Measurements from ENCODE around the gene HOMER3.
"Not testable (repeated sequence)": the region's sequence is repeated elsewhere in the genome, so short reads cannot be mapped to it uniquely, and the experiment has no call there.

HOMER3 gene

DNA sequence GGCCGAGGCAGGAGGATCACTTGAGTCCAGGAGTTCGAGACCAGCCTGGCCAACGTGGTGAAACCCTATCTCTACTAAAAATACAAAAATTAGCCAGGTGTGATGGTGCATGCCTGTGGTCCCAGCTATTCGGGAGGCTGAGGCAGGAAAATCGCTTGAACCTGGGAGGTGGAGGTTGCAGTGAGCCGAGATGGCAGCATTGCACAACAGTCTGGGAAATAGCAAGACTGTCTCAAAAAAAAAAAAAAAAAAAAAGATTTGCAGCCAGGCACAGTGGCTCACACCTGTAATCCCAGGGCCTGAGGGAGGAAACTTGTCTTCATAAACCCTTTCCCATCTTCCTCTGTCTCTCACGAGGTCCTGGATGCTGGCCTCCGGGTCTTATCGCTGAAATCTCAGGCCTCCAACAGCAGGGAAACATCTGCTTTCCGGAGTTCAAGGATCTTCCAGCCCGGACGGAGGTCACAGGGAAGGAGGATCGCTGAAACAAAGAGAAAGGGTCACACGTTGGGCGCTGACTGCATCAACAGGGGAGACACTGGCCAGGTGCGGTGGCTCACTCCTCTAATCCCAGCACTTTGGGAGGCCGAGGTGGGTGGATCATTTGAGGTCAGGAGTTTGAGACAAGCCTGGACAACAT, 11.5 kb upstream of the HOMER3 start:
- DNase-seq (ENCODE audit: low spot score), result not testable (repeated sequence)

DNA sequence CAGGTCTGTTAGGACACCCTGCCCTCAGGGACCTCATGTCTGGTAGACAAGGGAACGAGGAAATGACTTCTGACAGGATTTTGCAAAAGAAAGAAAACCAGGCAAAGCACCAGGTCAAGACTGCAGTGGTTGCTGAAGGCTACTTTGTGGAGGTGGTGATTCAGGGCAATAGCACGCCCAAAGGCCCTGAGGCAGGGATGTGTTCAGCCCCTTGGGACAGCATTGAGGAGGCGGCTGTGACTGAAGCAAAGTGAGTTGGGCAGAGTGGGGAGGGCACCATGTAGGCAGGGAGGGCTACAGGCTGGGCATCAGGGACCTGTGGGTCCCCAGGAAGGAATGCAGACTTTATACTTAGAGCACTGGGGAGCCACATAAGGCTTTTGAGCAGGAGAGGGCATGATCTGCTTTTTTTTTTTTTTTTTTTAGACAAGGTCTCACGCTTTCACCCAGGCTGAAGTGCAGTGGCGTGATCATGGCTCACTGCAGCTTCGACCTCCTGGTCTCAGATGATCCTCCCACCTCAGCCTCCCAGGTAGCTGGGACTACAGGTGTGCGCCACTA, 10.8 kb upstream of the HOMER3 start:
- DNase-seq (ENCODE audit: low spot score), result no peak

DNA sequence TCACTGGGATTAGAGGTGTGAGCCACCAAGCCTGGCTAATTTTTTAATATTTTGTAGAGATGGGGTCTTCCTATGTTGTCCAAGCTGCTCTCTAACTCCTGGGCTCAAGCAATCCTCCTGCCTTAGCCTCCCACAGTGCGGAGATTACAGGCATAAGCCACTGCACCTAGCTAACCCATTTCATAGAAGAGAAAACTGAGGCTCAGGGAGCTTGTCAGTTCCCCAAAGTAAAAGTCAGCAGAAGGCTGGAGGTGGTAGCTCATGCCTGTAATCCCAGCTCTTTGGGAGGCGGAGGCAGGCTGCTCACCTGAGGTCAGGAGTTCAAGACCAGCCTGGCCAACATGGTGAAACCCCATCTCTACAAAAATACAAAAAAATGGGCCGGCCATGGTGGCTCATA, 8.8 kb upstream of the HOMER3 start:
- no peak for DNase-seq (ENCODE audit: low spot score)

DNA sequence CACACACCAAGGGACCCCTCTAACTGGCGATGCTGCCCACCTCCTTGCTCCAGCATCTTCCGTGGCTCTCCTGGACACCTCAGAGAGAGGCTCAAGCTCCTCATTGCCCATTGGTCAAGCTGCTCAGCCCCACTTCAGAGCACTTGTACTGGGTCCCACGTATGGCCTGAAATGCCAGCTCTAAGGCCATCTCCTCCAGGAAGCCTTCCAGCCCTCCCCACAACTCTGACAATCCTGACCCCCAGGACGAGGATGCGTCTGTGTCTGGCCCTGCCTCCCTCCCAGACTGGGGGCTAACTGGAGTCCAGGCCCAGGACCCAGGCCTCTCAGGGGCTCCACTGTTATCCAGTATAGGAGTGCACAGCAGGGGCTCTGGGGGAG, 7.9 kb upstream of the HOMER3 start:
- DNase-seq (ENCODE audit: low spot score), result no peak

DNA sequence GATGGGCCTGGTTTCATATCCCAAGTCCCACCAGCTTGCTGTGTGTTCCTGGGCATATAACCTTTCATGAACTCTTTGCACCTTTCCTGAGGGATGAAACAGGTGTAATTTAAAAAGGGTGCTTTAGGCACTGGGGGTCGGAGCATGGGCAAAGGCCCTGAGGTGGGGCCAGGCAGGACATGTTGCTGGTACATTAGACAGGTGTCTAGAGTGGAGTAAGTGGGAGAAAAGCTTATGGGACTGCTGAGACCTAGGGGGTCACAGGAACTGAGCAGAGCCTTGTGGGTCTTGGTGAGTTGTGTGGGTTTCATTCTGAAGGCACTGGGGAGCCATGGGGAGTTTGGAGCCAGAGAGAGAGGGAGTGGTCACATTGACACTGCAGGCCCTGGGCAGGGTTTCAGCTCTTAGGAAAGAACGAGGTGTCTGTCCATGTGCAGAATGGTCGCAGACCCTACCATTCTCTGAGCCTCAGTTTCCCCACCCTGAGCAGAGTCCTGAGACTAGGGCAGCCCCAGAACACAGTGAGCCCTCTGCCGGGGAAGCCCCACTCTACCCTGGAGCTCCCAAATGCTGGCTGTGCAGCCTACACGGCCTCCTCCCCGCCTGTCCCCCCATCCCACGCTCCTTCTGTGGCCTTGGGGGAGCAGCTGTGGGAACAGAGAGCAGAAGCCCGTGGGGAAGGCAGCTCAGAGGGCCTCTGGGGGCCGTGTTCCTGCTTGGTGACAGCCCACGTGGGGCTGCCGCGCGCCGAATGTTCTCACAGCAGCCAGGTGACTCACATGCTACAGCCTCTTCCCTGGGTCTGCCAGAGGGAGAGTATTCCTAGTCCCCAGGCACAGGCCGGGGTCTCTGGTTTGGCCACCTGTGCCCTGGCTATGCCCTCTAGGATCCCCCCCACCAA, 7.3 kb upstream of the HOMER3 start:
- DNase-seq (ENCODE audit: low spot score), result no peak

DNA sequence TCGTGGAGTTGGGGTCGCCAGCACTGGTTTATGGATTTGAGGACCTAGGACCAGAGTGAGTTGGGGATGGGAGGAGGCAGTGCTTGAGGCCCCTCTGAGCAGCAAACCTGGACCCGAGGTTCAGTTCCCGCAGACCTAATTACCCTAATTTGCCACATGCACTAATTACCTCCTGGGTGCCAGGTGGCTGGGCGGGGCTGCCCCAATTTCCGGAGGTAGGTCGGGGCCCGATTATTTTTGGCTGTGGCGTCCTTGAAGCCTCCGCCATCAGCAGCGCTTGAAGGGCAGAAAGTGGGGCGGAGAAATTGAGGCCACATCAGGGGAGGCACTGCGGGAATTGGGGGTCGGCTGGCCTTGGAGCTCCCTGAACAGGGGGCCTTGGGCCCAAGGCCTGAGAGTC, 5.9 kb upstream of the HOMER3 start:
- no peak for DNase-seq (ENCODE audit: low spot score)

- no peak for DNase-seq (ENCODE audit: low spot score)
These were observed 5.3 kb upstream of the HOMER3 start for GRCh38 chr19:18946335-18946734.

DNA sequence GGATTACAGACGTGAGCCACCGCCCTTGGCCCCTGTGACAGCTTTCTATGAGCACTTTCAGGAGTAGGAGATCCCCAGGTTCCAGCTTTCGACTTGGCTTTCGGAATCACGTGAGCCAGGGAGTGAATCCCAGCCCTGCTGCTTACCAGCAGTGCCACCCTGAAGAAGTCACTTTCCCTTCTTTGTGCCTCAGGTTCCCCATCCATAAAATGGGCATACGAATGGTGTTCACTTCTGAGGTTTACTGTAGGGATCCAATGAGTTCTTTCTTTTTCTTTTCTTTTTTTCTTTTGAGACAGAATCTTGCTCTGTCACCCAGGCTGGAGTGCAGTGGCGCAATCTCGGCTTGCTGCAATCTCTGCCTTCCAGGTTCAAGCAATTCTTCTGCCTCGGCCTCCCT, 4.3 kb upstream of the HOMER3 start:
- DNase-seq (ENCODE audit: low spot score), result no peak

DNA sequence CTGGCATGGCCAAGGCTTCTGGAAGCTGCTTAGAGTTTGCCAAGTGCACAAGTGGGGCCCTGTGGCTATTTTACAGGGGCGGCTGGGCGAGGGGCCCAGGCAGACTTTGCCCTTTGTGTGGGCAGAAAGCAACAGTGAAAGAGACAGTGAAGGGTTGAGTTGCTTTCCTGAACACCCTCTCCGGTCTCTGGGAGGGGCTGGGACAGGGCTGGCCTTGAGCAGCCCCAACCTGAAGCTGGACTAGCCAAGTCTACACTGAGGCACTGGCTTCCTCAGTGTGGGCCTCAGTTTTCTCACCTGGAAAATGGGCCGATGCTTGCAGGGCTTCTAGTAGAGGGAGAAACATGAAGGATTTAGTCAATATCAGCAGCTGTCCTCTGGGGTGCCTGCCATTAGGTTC, 2.4 kb upstream of the HOMER3 start:
- DNase-seq (ENCODE audit: low spot score), result no peak

- no peak for DNase-seq (ENCODE audit: low spot score)
These were observed 1.7 kb upstream of the HOMER3 start for GRCh38 chr19:18942692-18943091.

- no peak for DNase-seq (ENCODE audit: low spot score)
These were observed 774 bp upstream of the HOMER3 start for GRCh38 chr19:18941628-18942354.

DNA sequence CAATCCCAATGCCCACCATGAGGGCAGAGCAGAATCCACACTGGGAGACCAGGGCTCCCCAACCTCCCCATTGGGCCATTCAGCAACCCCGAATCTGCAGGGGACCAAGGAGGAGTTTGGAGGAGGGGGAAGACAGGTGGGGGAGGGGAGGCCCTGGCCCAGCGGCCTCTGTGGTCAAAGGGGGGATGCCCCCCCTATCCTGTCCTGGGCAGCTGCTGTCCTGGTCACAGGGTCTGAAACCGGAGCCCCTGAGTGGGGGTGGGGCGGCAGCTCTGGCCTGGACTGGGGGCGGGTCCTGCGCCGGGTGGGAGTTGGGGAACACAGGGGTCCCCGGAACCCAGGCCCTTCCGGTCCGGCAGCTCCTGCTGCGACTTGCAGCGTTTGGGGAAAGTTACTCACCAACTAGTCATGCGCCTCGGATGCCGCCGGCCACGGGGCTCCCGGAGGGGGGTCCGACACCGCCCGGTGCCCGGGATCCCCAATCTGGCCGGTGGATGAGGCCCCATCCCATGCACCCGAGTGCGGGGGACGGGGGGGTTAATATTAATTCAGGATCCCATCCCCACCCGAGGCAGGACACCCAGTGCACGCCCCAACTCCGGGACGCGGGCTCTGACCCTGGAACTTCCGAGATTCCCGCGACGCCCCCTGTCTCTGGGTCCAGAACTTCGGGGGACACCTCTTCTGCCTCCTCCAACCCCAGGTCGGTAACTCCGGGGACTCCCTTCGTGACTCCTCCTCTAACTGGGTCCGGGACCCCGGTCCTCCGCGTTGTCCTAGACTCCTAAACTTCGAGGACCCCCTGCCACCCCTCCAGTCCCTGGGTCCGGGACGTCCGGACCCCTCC, 872 bp downstream of the HOMER3 start:
- DNase-seq (ENCODE audit: low spot score), result no peak

DNA sequence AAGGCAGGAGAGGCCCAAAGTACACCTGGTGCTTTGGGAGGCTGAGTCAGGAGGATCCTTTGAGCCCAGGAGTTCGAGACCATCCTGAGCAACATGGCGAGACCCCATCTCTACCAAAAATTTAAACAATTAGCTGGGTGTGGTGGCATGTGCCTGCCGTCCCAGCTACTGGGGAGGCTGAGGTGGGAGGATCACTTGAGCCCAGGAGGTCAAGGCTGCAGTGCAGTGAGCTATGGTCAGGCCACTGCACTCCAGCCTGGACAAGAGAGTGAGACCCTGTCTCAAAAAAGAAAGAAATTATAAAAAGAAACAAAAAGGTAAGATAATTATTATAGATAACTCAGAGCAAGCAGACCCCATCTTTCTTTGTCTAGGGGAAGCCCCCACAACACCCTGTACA, 1.9 kb downstream of the HOMER3 start:
- no peak for DNase-seq (ENCODE audit: low spot score)

DNA sequence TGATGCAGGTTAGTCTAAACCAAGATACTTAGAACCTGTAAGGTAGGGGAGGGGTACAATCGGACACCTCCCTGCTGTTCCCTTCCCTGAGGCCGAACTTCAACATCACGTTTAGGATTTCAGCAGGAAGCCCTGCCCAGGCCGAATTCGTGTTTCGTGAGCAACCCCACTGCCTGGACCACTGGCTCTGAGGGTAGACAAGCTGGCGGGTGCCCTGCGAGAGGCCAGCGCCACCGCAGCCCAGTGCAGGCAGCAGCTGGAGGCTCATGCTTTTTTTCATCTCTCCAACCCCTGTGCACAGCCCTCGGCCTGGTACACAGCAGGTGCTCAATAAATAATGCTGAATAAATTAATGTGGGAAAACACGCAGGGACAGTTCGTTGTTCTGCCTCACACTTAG, 7.7 kb downstream of the HOMER3 start:
- DNase-seq (ENCODE audit: low spot score), result no peak

- DNase-seq (ENCODE audit: low spot score), result no peak
These were observed 8.7 kb downstream of the HOMER3 start for GRCh38 chr19:18932216-18932841.

GRCh38 chr19:18931316-18932162, 9.5 kb downstream of the HOMER3 start:
- no peak for DNase-seq (ENCODE audit: low spot score)

- DNase-seq (ENCODE audit: low spot score), result no peak
These were observed 11.7 kb downstream of the HOMER3 start for GRCh38 chr19:18929311-18929710.

DNA sequence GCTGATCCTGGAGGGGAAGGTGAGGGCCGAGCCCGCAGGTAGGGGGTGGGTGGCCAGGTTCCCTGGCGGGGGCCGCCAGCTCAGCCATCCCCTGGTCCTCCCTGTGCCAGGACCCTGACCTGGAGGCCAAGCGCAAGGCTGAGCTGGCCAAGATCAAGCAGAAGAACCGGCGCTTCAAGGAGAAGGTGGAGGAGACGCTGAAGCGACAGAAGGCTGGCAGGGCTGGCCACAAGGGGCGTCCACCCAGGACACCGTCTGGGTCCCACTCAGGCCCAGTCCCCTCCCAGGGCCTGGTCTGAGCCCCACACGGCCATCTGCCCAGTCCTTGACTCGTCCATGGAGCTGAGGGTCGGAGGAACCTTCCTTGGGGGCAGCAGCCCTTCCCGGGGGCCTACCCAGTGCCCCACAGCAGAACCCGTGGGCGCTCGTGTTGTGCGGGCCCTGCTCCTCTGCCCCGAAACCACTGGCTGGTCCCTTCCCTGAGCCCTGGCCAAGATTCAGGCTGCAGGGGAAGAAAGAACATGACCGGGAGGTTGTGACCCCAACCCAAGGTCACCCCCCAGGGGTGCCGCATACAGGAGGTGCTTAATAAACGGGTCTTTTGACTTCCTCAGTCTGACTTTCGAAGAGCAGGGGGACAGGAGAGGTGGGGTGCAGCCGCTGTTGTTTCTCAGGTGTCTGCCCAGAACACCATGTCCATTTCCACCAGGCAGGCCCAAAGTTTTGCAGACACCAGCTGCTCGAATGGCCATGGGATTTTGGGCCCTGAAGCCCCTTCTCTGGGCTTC, 12.8 kb downstream of the HOMER3 start:
- no peak for DNase-seq (ENCODE audit: low spot score)

- no peak for DNase-seq (ENCODE audit: low spot score)
These were observed 16.3 kb downstream of the HOMER3 start for GRCh38 chr19:18924684-18925213.
